WTC11 (cell line): ENCODE results near the gene HTR7. TPM values are rescaled to one million over a fixed set of nuclear protein-coding genes. Genes with fewer than 3 reads are reported as not detected.

Source experiments
- ATAC-seq: fragments of 200-7000 bp; cut with Tn5 transposase; 2 replicates; pipeline ENCODE4 v1.10.0; 2021; ENCODE audit warnings: mild to moderate bottlenecking, moderate library complexity
- CTCF ChIA-PET: fragments of 300-600 bp; sonication (Branson Sonifier 250); formaldehyde crosslinking; loops from one replicate; lab custom pipeline; 2021; ENCODE audit warnings: antibody characterized with exemption; lab: Charles Lee
- POLR2A ChIA-PET: fragments of 350-600 bp; sonication (Branson Sonifier 250); formaldehyde crosslinking; loops from one replicate; lab custom pipeline; 2021; ENCODE audit warnings: antibody characterized with exemption; lab: Charles Lee
- DNase-seq: peaks from one replicate; pipeline ENCODE4 v3.0.0; 2021; ENCODE audit warnings: low spot score
- H3K27ac Mint-ChIP-seq: 2 replicates; pipeline ENCODE4 v1.8.0; 2021; ENCODE audit warnings: mixed read lengths
- H3K27me3 Mint-ChIP-seq: 2 replicates; pipeline ENCODE4 v1.8.0; 2021; ENCODE audit warnings: low read depth, mild to moderate bottlenecking, moderate library complexity, mixed read lengths
- H3K36me3 Mint-ChIP-seq: 2 replicates; pipeline ENCODE4 v1.8.0; 2021; ENCODE audit warnings: mixed read lengths
- H3K4me1 Mint-ChIP-seq: 2 replicates; pipeline ENCODE4 v1.8.0; 2022; ENCODE audit warnings: mixed read lengths
- H3K4me3 Mint-ChIP-seq: 2 replicates; pipeline ENCODE4 v1.8.0; 2021; ENCODE audit warnings: mild to moderate bottlenecking, moderate library complexity, mixed read lengths
- H3K9me3 Mint-ChIP-seq: 2 replicates; pipeline ENCODE4 v1.8.0; 2021; ENCODE audit warnings: mixed read lengths
- ATF1 ChIP-seq: sonication (generic); formaldehyde crosslinking; IDR thresholded peaks from 2 replicates; pipeline ENCODE4 v1.8.1; 2023; ENCODE audit warnings: mild to moderate bottlenecking, moderate library complexity, missing genetic modification reagents
- ESRRA ChIP-seq: sonication (generic); formaldehyde crosslinking; IDR thresholded peaks from 2 replicates; pipeline ENCODE4 v1.8.1; 2022; ENCODE audit warnings: mild to moderate bottlenecking, missing genetic modification reagents, borderline replicate concordance
- GABPB1 ChIP-seq: sonication (generic); formaldehyde crosslinking; IDR thresholded peaks from 2 replicates; pipeline ENCODE4 v1.8.1; 2023; ENCODE audit warnings: mild to moderate bottlenecking, missing genetic modification reagents
- GRHL2 ChIP-seq: fragments of 250-450 bp; sonication (Bioruptor Pico); IDR thresholded peaks from 2 replicates; pipeline ENCODE4 v1.8.0; 2022; ENCODE audit warnings: mild to moderate bottlenecking, moderate library complexity; ENCODE audit not compliant: insufficient replicate concordance, severe bottlenecking
- HMGA2 ChIP-seq: fragments of 250-450 bp; sonication (Bioruptor Pico); IDR thresholded peaks from 2 replicates; pipeline ENCODE4 v1.4.0; 2021; ENCODE audit warnings: mild to moderate bottlenecking, moderate library complexity
- NFATC4 ChIP-seq: fragments of 250-450 bp; sonication (Bioruptor Pico); IDR thresholded peaks from 2 replicates; pipeline ENCODE4 v1.9.0; 2021; ENCODE audit warnings: mild to moderate bottlenecking
- PRRX2 ChIP-seq: fragments of 250-450 bp; sonication (Bioruptor Pico); IDR thresholded peaks from 2 replicates; pipeline ENCODE4 v1.8.0; 2021; ENCODE audit warnings: mild to moderate bottlenecking
- RELA ChIP-seq: sonication (generic); formaldehyde crosslinking; IDR thresholded peaks from 2 replicates; pipeline ENCODE4 v1.8.1; 2022; ENCODE audit warnings: missing genetic modification reagents, mild to moderate bottlenecking, borderline replicate concordance
- RORB ChIP-seq: fragments of 250-450 bp; sonication (Bioruptor Pico); IDR thresholded peaks from 2 replicates; pipeline ENCODE4 v1.9.0; 2021; ENCODE audit warnings: mild to moderate bottlenecking
- SMAD4 ChIP-seq: sonication (generic); formaldehyde crosslinking; IDR thresholded peaks from 2 replicates; pipeline ENCODE4 v1.8.0; 2022; ENCODE audit warnings: mild to moderate bottlenecking, missing genetic modification reagents
- SOX15 ChIP-seq: fragments of 250-450 bp; sonication (Bioruptor Pico); IDR thresholded peaks from 2 replicates; pipeline ENCODE4 v1.9.0; 2021; ENCODE audit warnings: mild to moderate bottlenecking
- ZNF121 ChIP-seq: sonication (generic); formaldehyde crosslinking; IDR thresholded peaks from 2 replicates; pipeline ENCODE4 v1.8.0; 2023; ENCODE audit warnings: missing genetic modification reagents
- total RNA-seq: library from RNA; stranded (reverse); gene quantifications from 3 replicates; pipeline ENCODE4 v1.2.3, GENCODE V29; 2021
- TF ChIP-seq, protein P1 (sequence below): sonication (generic); formaldehyde crosslinking; IDR thresholded peaks from 2 replicates; pipeline ENCODE4 v1.8.1; 2023; ENCODE audit warnings: mild to moderate bottlenecking, missing genetic modification reagents
- TF ChIP-seq, protein P2 (sequence below): sonication (generic); formaldehyde crosslinking; IDR thresholded peaks from 2 replicates; pipeline ENCODE4 v1.8.1; 2022; ENCODE audit warnings: mild to moderate bottlenecking, missing genetic modification reagents, moderate library complexity, borderline replicate concordance
- TF ChIP-seq, protein P3 (sequence below): fragments of 200-600 bp; IDR thresholded peaks from 2 replicates; pipeline ENCODE4 v1.8.0; 2022; ENCODE audit warnings: antibody characterized with exemption
- TF ChIP-seq, protein P4 (sequence below): fragments of 250-450 bp; sonication (Bioruptor Pico); IDR thresholded peaks from 2 replicates; pipeline ENCODE4 v2.1.2; 2022; ENCODE audit warnings: mild to moderate bottlenecking, moderate library complexity
- TF ChIP-seq, protein P5 (sequence below): sonication (generic); formaldehyde crosslinking; IDR thresholded peaks from 2 replicates; pipeline ENCODE4 v1.8.1; 2023; ENCODE audit warnings: mild to moderate bottlenecking, moderate library complexity, missing genetic modification reagents
- TF ChIP-seq, protein P6 (sequence below): fragments of 250-450 bp; sonication (Bioruptor Pico); IDR thresholded peaks from 2 replicates; pipeline ENCODE4 v1.9.0; 2021; ENCODE audit warnings: mild to moderate bottlenecking
- TF ChIP-seq, protein P7 (sequence below): sonication (generic); formaldehyde crosslinking; IDR thresholded peaks from 2 replicates; pipeline ENCODE4 v1.8.0; 2022; ENCODE audit warnings: mild to moderate bottlenecking, missing genetic modification reagents
- TF ChIP-seq, protein P8 (sequence below): fragments of 250-450 bp; sonication (Bioruptor Pico); IDR thresholded peaks from 2 replicates; pipeline ENCODE4 v1.9.0; 2021; ENCODE audit warnings: moderate library complexity, mild to moderate bottlenecking, inconsistent platforms, borderline replicate concordance

HTR7 gene
- total RNA-seq, 1 experiment from 2014 or later, result 11.2 TPM

DNA sequence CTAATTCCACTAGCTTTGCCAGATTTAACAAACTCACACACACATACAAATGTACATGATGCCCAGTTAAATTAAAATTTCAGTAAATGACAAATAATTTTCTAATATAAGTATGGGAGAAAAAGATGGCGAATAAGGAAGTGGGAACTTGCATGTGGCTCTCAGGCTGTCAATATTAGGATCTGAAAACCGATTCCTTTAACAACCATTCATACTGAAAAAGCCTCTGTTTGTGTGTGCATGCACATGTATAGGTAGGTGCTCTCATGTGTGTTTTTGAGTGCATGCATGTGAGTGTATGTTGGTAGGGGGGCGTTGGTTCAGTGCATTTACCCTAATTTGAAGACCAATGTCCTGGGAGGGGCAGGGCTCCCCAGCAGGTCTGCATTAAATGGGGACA lies 125.3 kb downstream of the HTR7 start:
- no peak for ATAC-seq
- no peak overlapping the region for H3K27ac Mint-ChIP-seq
- TF ChIP-seq, protein P1, sequence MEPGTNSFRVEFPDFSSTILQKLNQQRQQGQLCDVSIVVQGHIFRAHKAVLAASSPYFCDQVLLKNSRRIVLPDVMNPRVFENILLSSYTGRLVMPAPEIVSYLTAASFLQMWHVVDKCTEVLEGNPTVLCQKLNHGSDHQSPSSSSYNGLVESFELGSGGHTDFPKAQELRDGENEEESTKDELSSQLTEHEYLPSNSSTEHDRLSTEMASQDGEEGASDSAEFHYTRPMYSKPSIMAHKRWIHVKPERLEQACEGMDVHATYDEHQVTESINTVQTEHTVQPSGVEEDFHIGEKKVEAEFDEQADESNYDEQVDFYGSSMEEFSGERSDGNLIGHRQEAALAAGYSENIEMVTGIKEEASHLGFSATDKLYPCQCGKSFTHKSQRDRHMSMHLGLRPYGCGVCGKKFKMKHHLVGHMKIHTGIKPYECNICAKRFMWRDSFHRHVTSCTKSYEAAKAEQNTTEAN (CRISPR knock-in tag), result no peak
- TF ChIP-seq ZNF121 (CRISPR knock-in tag) (no peak), RELA (CRISPR knock-in tag) (no peak), HMGA2 (CRISPR knock-in tag) (no peak), ATF1 (CRISPR knock-in tag) (no peak), ESRRA (CRISPR knock-in tag) (no peak), SOX15 (CRISPR knock-in tag) (no peak), NFATC4 (CRISPR knock-in tag) (no peak), GRHL2 (CRISPR knock-in tag) (no peak), PRRX2 (no peak), GABPB1 (CRISPR knock-in tag) (no peak), SMAD4 (CRISPR knock-in tag) (no peak), RORB (no peak)
- TF ChIP-seq, protein P2, sequence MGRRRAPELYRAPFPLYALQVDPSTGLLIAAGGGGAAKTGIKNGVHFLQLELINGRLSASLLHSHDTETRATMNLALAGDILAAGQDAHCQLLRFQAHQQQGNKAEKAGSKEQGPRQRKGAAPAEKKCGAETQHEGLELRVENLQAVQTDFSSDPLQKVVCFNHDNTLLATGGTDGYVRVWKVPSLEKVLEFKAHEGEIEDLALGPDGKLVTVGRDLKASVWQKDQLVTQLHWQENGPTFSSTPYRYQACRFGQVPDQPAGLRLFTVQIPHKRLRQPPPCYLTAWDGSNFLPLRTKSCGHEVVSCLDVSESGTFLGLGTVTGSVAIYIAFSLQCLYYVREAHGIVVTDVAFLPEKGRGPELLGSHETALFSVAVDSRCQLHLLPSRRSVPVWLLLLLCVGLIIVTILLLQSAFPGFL (CRISPR knock-in tag), result no peak
- TF ChIP-seq, protein P3, sequence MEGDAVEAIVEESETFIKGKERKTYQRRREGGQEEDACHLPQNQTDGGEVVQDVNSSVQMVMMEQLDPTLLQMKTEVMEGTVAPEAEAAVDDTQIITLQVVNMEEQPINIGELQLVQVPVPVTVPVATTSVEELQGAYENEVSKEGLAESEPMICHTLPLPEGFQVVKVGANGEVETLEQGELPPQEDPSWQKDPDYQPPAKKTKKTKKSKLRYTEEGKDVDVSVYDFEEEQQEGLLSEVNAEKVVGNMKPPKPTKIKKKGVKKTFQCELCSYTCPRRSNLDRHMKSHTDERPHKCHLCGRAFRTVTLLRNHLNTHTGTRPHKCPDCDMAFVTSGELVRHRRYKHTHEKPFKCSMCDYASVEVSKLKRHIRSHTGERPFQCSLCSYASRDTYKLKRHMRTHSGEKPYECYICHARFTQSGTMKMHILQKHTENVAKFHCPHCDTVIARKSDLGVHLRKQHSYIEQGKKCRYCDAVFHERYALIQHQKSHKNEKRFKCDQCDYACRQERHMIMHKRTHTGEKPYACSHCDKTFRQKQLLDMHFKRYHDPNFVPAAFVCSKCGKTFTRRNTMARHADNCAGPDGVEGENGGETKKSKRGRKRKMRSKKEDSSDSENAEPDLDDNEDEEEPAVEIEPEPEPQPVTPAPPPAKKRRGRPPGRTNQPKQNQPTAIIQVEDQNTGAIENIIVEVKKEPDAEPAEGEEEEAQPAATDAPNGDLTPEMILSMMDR, result no peak
- TF ChIP-seq, protein P4, sequence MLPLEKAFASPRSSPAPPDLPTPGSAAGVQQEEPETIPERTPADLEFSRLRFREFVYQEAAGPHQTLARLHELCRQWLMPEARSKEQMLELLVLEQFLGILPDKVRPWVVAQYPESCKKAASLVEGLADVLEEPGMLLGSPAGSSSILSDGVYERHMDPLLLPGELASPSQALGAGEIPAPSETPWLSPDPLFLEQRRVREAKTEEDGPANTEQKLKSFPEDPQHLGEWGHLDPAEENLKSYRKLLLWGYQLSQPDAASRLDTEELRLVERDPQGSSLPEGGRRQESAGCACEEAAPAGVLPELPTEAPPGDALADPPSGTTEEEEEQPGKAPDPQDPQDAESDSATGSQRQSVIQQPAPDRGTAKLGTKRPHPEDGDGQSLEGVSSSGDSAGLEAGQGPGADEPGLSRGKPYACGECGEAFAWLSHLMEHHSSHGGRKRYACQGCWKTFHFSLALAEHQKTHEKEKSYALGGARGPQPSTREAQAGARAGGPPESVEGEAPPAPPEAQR, result no peak
- TF ChIP-seq, protein P5, sequence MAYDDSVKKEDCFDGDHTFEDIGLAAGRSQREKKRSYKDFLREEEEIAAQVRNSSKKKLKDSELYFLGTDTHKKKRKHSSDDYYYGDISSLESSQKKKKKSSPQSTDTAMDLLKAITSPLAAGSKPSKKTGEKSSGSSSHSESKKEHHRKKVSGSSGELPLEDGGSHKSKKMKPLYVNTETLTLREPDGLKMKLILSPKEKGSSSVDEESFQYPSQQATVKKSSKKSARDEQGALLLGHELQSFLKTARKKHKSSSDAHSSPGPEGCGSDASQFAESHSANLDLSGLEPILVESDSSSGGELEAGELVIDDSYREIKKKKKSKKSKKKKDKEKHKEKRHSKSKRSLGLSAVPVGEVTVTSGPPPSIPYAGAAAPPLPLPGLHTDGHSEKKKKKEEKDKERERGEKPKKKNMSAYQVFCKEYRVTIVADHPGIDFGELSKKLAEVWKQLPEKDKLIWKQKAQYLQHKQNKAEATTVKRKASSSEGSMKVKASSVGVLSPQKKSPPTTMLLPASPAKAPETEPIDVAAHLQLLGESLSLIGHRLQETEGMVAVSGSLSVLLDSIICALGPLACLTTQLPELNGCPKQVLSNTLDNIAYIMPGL, result no peak
- TF ChIP-seq, protein P6, sequence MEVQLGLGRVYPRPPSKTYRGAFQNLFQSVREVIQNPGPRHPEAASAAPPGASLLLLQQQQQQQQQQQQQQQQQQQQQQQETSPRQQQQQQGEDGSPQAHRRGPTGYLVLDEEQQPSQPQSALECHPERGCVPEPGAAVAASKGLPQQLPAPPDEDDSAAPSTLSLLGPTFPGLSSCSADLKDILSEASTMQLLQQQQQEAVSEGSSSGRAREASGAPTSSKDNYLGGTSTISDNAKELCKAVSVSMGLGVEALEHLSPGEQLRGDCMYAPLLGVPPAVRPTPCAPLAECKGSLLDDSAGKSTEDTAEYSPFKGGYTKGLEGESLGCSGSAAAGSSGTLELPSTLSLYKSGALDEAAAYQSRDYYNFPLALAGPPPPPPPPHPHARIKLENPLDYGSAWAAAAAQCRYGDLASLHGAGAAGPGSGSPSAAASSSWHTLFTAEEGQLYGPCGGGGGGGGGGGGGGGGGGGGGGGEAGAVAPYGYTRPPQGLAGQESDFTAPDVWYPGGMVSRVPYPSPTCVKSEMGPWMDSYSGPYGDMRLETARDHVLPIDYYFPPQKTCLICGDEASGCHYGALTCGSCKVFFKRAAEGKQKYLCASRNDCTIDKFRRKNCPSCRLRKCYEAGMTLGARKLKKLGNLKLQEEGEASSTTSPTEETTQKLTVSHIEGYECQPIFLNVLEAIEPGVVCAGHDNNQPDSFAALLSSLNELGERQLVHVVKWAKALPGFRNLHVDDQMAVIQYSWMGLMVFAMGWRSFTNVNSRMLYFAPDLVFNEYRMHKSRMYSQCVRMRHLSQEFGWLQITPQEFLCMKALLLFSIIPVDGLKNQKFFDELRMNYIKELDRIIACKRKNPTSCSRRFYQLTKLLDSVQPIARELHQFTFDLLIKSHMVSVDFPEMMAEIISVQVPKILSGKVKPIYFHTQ (CRISPR knock-in tag), result no peak
- TF ChIP-seq, protein P7, sequence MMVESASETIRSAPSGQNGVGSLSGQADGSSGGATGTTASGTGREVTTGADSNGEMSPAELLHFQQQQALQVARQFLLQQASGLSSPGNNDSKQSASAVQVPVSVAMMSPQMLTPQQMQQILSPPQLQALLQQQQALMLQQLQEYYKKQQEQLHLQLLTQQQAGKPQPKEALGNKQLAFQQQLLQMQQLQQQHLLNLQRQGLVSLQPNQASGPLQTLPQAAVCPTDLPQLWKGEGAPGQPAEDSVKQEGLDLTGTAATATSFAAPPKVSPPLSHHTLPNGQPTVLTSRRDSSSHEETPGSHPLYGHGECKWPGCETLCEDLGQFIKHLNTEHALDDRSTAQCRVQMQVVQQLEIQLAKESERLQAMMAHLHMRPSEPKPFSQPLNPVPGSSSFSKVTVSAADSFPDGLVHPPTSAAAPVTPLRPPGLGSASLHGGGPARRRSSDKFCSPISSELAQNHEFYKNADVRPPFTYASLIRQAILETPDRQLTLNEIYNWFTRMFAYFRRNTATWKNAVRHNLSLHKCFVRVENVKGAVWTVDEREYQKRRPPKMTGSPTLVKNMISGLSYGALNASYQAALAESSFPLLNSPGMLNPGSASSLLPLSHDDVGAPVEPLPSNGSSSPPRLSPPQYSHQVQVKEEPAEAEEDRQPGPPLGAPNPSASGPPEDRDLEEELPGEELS (CRISPR knock-in tag), result no peak
- TF ChIP-seq, protein P8, sequence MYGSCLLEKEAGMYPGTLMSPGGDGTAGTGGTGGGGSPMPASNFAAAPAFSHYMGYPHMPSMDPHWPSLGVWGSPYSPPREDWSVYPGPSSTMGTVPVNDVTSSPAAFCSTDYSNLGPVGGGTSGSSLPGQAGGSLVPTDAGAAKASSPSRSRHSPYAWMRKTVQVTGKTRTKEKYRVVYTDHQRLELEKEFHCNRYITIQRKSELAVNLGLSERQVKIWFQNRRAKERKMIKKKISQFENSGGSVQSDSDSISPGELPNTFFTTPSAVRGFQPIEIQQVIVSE, result no peak
- TF ChIP-seq, all 79 proteins: peak for 0
- CTCF ChIA-PET, result no interaction called here
- H3K36me3 Mint-ChIP-seq, result no peaks in the 10 kb centered on the region
- no peak for DNase-seq
- no peak overlapping the region for H3K4me3 Mint-ChIP-seq
- peaks cover 22% of the 10 kb centered on the region for H3K4me1 Mint-ChIP-seq
- no peaks in the 10 kb centered on the region for H3K27me3 Mint-ChIP-seq
- H3K9me3 Mint-ChIP-seq, result peaks cover under 1% of the 10 kb centered on the region; the same call in 1 of the 2 replicates
- POLR2A ChIA-PET, result no interaction called here
